ENCODE data around the gene ECT2. TPM values are rescaled to one million over a fixed set of nuclear protein-coding genes. Genes with fewer than 3 reads are reported as not detected.

The ECT2 gene
- total and polyA plus RNA-seq, 2 of the 8 experiments (the other 6 are each of a cell fraction or from before 2014, with no cell fraction given), result 19.5 to 88.7 TPM

DNA sequence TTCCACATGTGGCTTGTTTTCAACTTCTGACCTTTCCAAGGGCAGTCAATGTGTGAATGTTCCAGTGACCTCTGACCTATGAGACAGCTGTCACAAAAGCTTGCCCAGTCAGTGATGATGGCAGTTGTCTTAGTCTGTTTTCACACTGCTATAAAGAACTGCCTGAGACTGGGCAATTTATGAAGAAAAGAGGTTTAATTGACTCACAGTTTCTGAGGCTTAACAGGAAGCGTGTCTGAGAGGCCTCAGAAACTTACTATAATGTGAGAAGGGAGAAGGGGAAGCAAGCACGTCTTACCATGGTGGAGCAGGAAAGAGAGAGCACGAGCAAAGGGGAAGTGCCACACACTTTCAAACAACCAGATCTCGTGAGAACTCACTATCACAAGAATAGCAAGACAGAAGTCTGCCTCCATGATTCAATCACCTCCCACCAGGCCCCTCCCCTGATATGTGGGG is 95.6 kb downstream of the ECT2 start:
- H3K9me3 ChIP-seq (ENCODE audit: insufficient read depth in 2 of 2, low read depth in 1 of 2, low read length in 1 of 2), result no peaks in the 10 kb centered on the region
- no peaks in the 10 kb centered on the region for H3K27me3 ChIP-seq (replicated peaks in 1 of 4; ENCODE audit: control insufficient read depth in 3 of 4, extremely low read depth in 1 of 4, insufficient read depth in 3 of 4, low read length in 3 of 4)
- TF ChIP-seq SP1 (IDR thresholded peaks at IDR 0.05; ENCODE audit: low read depth, low read length), result no peak
- TF ChIP-seq BACH1 (IDR thresholded peaks at IDR 0.05; ENCODE audit: low read length), result no peak
- no peak for TF ChIP-seq SRF (IDR thresholded peaks at IDR 0.05; ENCODE audit: low read depth, low read length)
- TF ChIP-seq ASH2L (IDR thresholded peaks at IDR 0.05; ENCODE audit: low read length), result no peak
- TF ChIP-seq TAF7 (optimal IDR thresholded peaks at IDR 0.05; ENCODE audit: borderline replicate concordance, low read depth, low read length), result no peak
- no peak for DNase-seq (ENCODE audit: low read depth in 1 of 2, low spot score in 2 of 2)
- H3K27ac ChIP-seq (ENCODE audit: low read depth, low read length), result no peak overlapping the region
- no peaks in the 10 kb centered on the region for H3K4me1 ChIP-seq (replicated peaks in 1 of 4; ENCODE audit: control insufficient read depth in 3 of 4, insufficient read depth in 4 of 4, low read length in 3 of 4)
- no peak overlapping the region for H2BK5ac ChIP-seq (ENCODE audit: low read depth, low read length)
- H3K56ac ChIP-seq (replicated peaks; ENCODE audit: insufficient read length, low read depth, low read length), result no peak overlapping the region
- 87% methylated on average over 4 of the region's 4 CpGs; no CpG with 5 or more reads in 1 of the 2 experiments for WGBS, 2 experiments (ENCODE audit: extremely low coverage in 1 of 2, insufficient coverage in 1 of 2, insufficient read length in 1 of 2, insufficient replicate concordance in 2 of 2, low coverage in 1 of 2, low lambda C conversion rate in 2 of 2, missing lambda C conversion rate in 1 of 2)
- H4K20me1 ChIP-seq (replicated peaks in 1 of 2; ENCODE audit: control insufficient read depth in 1 of 2, insufficient read depth in 2 of 2, low read length in 2 of 2), result no peaks in the 10 kb centered on the region
- POLR2A ChIA-PET (ENCODE audit: partially characterized antibody), result interaction anchor here (1.5 kb wide), 1 partner anchor 9 kb away, joined by 3 read pairs; no protein-coding TSS in a partner anchor
- no peaks in the 10 kb centered on the region for H3K79me1 ChIP-seq (ENCODE audit: low read depth, low read length)
- no peak overlapping the region for H3K4ac ChIP-seq (replicated peaks; ENCODE audit: insufficient read length, low read depth, low read length)
- CTCF ChIA-PET (ENCODE audit: partially characterized antibody), result interaction anchor here (0.7 kb wide), 1 partner anchor 41 kb away, joined by 3 read pairs; no protein-coding TSS in a partner anchor
- no peak overlapping the region for H3K18ac ChIP-seq (ENCODE audit: extremely low read depth, low read length)
- no peak overlapping the region for H4K8ac ChIP-seq (ENCODE audit: extremely low read depth, insufficient read depth, low read length)
- no peak overlapping the region for H3K23ac ChIP-seq (ENCODE audit: insufficient read length)
- H4K5ac ChIP-seq (ENCODE audit: insufficient read length, low read depth, low read length), result no peak overlapping the region
- H3K9ac ChIP-seq (replicated peaks in 1 of 4; ENCODE audit: extremely low read depth in 1 of 4, low read depth in 3 of 4, low read length in 3 of 4), result no peak overlapping the region
- no peak overlapping the region for H2AFZ ChIP-seq (ENCODE audit: low read length)
- H3K23me2 ChIP-seq (ENCODE audit: low read depth, low read length), result no peaks in the 10 kb centered on the region
- H3K79me2 ChIP-seq (ENCODE audit: control insufficient read depth in 1 of 2, insufficient read depth in 2 of 2, low read length in 2 of 2), result no peaks in the 10 kb centered on the region
- H3K4me3 ChIP-seq (ENCODE audit: extremely low read depth in 1 of 4, insufficient read depth in 2 of 4, low read depth in 3 of 4, low read length in 4 of 4), result no peak overlapping the region
- no peak overlapping the region for H2BK12ac ChIP-seq (ENCODE audit: low read depth, low read length)
- no peak overlapping the region for H3K14ac ChIP-seq (ENCODE audit: insufficient read length)
- no peak overlapping the region for H3K4me2 ChIP-seq (ENCODE audit: insufficient read depth in 1 of 2, low read depth in 2 of 2, low read length in 2 of 2)
- H2BK20ac ChIP-seq (ENCODE audit: low read length), result no peak overlapping the region
- H3K36me3 ChIP-seq (ENCODE audit: control insufficient read depth in 2 of 4, insufficient read depth in 4 of 4, low read length in 3 of 4), result no peaks in the 10 kb centered on the region
- H2BK120ac ChIP-seq (replicated peaks; ENCODE audit: low read depth, low read length), result no peak overlapping the region
- no peak for FAIRE-seq
- H4K91ac ChIP-seq (replicated peaks; ENCODE audit: insufficient read length, low read length), result no peak overlapping the region
- H2BK15ac ChIP-seq (ENCODE audit: low read length), result no peak overlapping the region
- H2AK5ac ChIP-seq (ENCODE audit: low read depth, low read length), result no peak overlapping the region
